K562 (cell line): ENCODE data around the gene LTO1. TPM values are rescaled to one million over a fixed set of nuclear protein-coding genes. Genes with fewer than 3 reads are reported as not detected.
A peak's percentile ranks its signal among the peaks of the same experiment; 100 is the strongest.

Experiments
- ARID3B ChIP-seq: fragments of 250-450 bp; sonication (Bioruptor Pico); IDR thresholded peaks from 2 replicates; pipeline ENCODE4 v1.4.0; 2020; ENCODE audit warnings: borderline replicate concordance
- ATF2 ChIP-seq: sonication (generic); formaldehyde crosslinking; IDR thresholded peaks from 2 replicates; pipeline ENCODE4 v1.8.1; 2022; ENCODE audit warnings: missing genetic modification reagents
- FOXK1 ChIP-seq: sonication (generic); formaldehyde crosslinking; IDR thresholded peaks from 2 replicates; pipeline ENCODE4 v1.8.0; 2022; ENCODE audit warnings: missing genetic modification reagents, mild to moderate bottlenecking, borderline replicate concordance
- HMBOX1 ChIP-seq: sonication (generic); IDR thresholded peaks from 2 replicates; pipeline ENCODE4 v1.6.1; 2016
- NFIC ChIP-seq: fragments of 450-650 bp; IDR thresholded peaks from 2 replicates; pipeline ENCODE4 v1.6.1; 2017; ENCODE audit warnings: mild to moderate bottlenecking, inconsistent platforms
- NR2C1 ChIP-seq, 2 experiments: fragments of 450-650 bp; IDR thresholded peaks; 2 replicates each; pipeline ENCODE4 v1.6.1; 2017; ENCODE audit warnings: mild to moderate bottlenecking in 2 of 2, antibody characterized with exemption in 1 of 2, inconsistent platforms in 1 of 2, missing compliant biosample characterization in 1 of 2, missing genetic modification characterization in 1 of 2
- NR2C2 ChIP-seq, 2 experiments: fragments of 200-800 bp in 1 of 2; sonication (Bioruptor generic) in 1 of 2; sonication (generic) in 1 of 2; formaldehyde crosslinking in 1 of 2; IDR thresholded peaks; 2 replicates each; pipeline versions ENCODE4 v1.6.1 to v1.8.0; 2016 to 2022; ENCODE audit warnings: mild to moderate bottlenecking in 1 of 2, missing compliant biosample characterization in 1 of 2, missing genetic modification characterization in 1 of 2, missing genetic modification reagents in 1 of 2
- PHF20 ChIP-seq: fragments of 450-650 bp; IDR thresholded peaks from 2 replicates; pipeline ENCODE4 v1.6.1; 2018; ENCODE audit not compliant: partially characterized antibody
- SMARCA5 ChIP-seq: fragments of 450-650 bp; IDR thresholded peaks from 2 replicates; pipeline ENCODE4 v1.6.1; 2016
- ZEB2 ChIP-seq: fragments of 450-650 bp; IDR thresholded peaks from 2 replicates; pipeline ENCODE4 v1.6.1; 2016
- ZFX ChIP-seq: sonication (generic); formaldehyde crosslinking; IDR thresholded peaks from 2 replicates; pipeline ENCODE4 v1.8.0; 2022; ENCODE audit warnings: mild to moderate bottlenecking, missing genetic modification reagents, moderate library complexity
- ZNF253 ChIP-seq: fragments of 250-450 bp; sonication (Bioruptor Pico); conservative IDR thresholded peaks from 2 replicates; pipeline ENCODE4 v1.6.1; 2021; ENCODE audit warnings: mild to moderate bottlenecking
- ZNF445 ChIP-seq: fragments of 250-450 bp; sonication (Bioruptor Pico); IDR thresholded peaks from 2 replicates; pipeline ENCODE4 v1.4.0; 2020; ENCODE audit warnings: low read depth, mild to moderate bottlenecking, moderate library complexity
- ZNF511 ChIP-seq: sonication (generic); formaldehyde crosslinking; IDR thresholded peaks from 2 replicates; pipeline ENCODE4 v1.8.0; 2022; ENCODE audit warnings: mild to moderate bottlenecking, missing genetic modification reagents
- polyA plus RNA-seq, 8 experiments: library from polyadenylated mRNA; depleted of rRNA in 4 of 8; stranded (reverse) in 5 of 8; unstranded in 3 of 8; fragments of >200 nt; fragmentation: Nextera tagmentation in 2 of 8; fragmentation: Illumina TruSeq in 1 of 8; extraction: Ambion mirVana in 2 of 8; extraction: Trizol in 1 of 8; gene quantifications; 2 replicates each; pipeline versions ENCODE4 v1.2.1 to v1.2.3, GENCODE V29; 2011 to 2014; ENCODE audit warnings: inconsistent platforms in 1 of 8, missing spikeins in 1 of 8
- total RNA-seq, 7 experiments: library from RNA; depleted of rRNA in 6 of 7; stranded (reverse); fragments of >200 nt in 6 of 7; fragmentation: Illumina TruSeq in 2 of 7; extraction: Trizol in 2 of 7; gene quantifications; 2 replicates each; pipeline versions ENCODE4 v1.2.1 to v1.2.3, GENCODE V29; 2011 to 2021; ENCODE audit warnings: low replicate concordance in 1 of 7

Gene LTO1
- total and polyA plus RNA-seq, 9 of the 15 experiments (the other 6 are each of a cell fraction or from before 2014, with no cell fraction given) = 2.6 to 43.4 (median 19.1) TPM

- TF ChIP-seq ARID3B (CRISPR knock-in tag) (no peak), NFIC (peak; percentile 40; the same call in 1 of the 2 replicates), ZEB2 (no peak), ZNF253 (no peak), NR2C1 (IDR thresholded peaks at IDR 0.05) (no peak), NR2C1 (tag; IDR thresholded peaks at IDR 0.05) (no peak), ZFX (CRISPR knock-in tag) (no peak), ZNF511 (no peak), PHF20 (no peak), NR2C2 (CRISPR knock-in tag; IDR thresholded peaks at IDR 0.05) (no peak), NR2C2 (tag; IDR thresholded peaks at IDR 0.05) (no peak), SMARCA5 (no peak), HMBOX1 (no peak), FOXK1 (CRISPR knock-in tag) (no peak), ZNF445 (no peak), ATF2 (CRISPR knock-in tag) (no peak)
Measured at GRCh38 chr11:69658626-69659450, 16.3 kb downstream of the LTO1 start (continued).
